KOPT-K1 (cell line): ENCODE data around the gene PRPH.
"Not testable (repeated sequence)": the region's sequence is repeated elsewhere in the genome, so short reads cannot be mapped to it uniquely, and the experiment has no call there.

ENCODE experiments used
- H3K27ac ChIP-seq: fragments of 200-600 bp; sonication (generic); 2 replicates; pipeline ENCODE4 v1.5.1; 2016; ENCODE audit warnings: antibody characterized with exemption, mild to moderate bottlenecking, low read depth, low read length; ENCODE audit not compliant: poor library complexity, severe bottlenecking
- H3K36me3 ChIP-seq: fragments of 200-600 bp; sonication (generic); 2 replicates; pipeline ENCODE4 v1.5.1; 2017; ENCODE audit warnings: antibody characterized with exemption, mild to moderate bottlenecking, low read length, moderate library complexity; ENCODE audit not compliant: insufficient read depth
- H3K9me3 ChIP-seq: fragments of 200-600 bp; sonication (generic); 2 replicates; pipeline ENCODE4 v1.5.1; 2017; ENCODE audit warnings: antibody characterized with exemption, low read length, mild to moderate bottlenecking; ENCODE audit not compliant: insufficient read depth, poor library complexity, severe bottlenecking

The PRPH gene

GRCh38 chr12:49332441-49332861 is 37.5 kb downstream of the PRPH start:
- H3K27ac ChIP-seq: no peak overlapping the region
- peaks cover 52% of the 10 kb centered on the region for H3K36me3 ChIP-seq
- no peaks in the 10 kb centered on the region for H3K9me3 ChIP-seq

GRCh38 chr12:49332891-49333371 is 38.0 kb downstream of the PRPH start:
- Histone ChIP-seq H3K27ac (no peak overlapping the region), H3K9me3 (no peaks in the 10 kb centered on the region), H3K36me3 (peaks cover 48% of the 10 kb centered on the region)

GRCh38 chr12:49333778-49334177 is 38.8 kb downstream of the PRPH start:
- H3K27ac ChIP-seq: not testable (repeated sequence)
- H3K36me3 ChIP-seq: peaks cover 39% of the 10 kb centered on the region

GRCh38 chr12:49334226-49334625 is 39.3 kb downstream of the PRPH start:
- H3K36me3 ChIP-seq: peaks cover 35% of the 10 kb centered on the region
- no peaks in the 10 kb centered on the region for H3K9me3 ChIP-seq
- H3K27ac ChIP-seq: no peak overlapping the region

More at GRCh38 chr12:49333778-49334177, 38.8 kb downstream of the PRPH start:
- H3K9me3 ChIP-seq: not testable (repeated sequence)

- H3K27ac ChIP-seq: no peak overlapping the region
- peaks cover 30% of the 10 kb centered on the region for H3K36me3 ChIP-seq
- H3K9me3 ChIP-seq: no peaks in the 10 kb centered on the region
Observed at GRCh38 chr12:49334681-49335080, 39.7 kb downstream of the PRPH start.

- H3K36me3 ChIP-seq: peaks cover 24% of the 10 kb centered on the region
- no peak overlapping the region for H3K27ac ChIP-seq
- H3K9me3 ChIP-seq: no peaks in the 10 kb centered on the region
Observed at GRCh38 chr12:49335118-49335954, 40.4 kb downstream of the PRPH start.

GRCh38 chr12:49335955-49336644 is 41.2 kb downstream of the PRPH start:
- Histone ChIP-seq H3K36me3 (peaks cover 16% of the 10 kb centered on the region), H3K27ac (no peak overlapping the region), H3K9me3 (no peaks in the 10 kb centered on the region)

GRCh38 chr12:49336645-49337584 is 42.0 kb downstream of the PRPH start, which contains the start of gene C1QL4:
C1QL4 (minus strand) TSS chr12:49337188; CDS start chr12:49336477, 711 bp downstream.
- Histone ChIP-seq H3K36me3 (peaks cover 8% of the 10 kb centered on the region; the same call in 1 of the 2 replicates), H3K9me3 (no peaks in the 10 kb centered on the region), H3K27ac (no peak within 1 kb of the TSS)

GRCh38 chr12:49338830-49339463 is 44.0 kb downstream of the PRPH start:
- Histone ChIP-seq H3K9me3 (no peaks in the 10 kb centered on the region), H3K27ac (no peak overlapping the region), H3K36me3 (no peaks in the 10 kb centered on the region)

GRCh38 chr12:49339464-49339861 is 44.5 kb downstream of the PRPH start:
- Histone ChIP-seq H3K9me3 (no peaks in the 10 kb centered on the region), H3K27ac (no peak overlapping the region), H3K36me3 (no peaks in the 10 kb centered on the region)

GRCh38 chr12:49340095-49340870 is 45.3 kb downstream of the PRPH start:
- no peaks in the 10 kb centered on the region for H3K36me3 ChIP-seq
- no peaks in the 10 kb centered on the region for H3K9me3 ChIP-seq
- no peak overlapping the region for H3K27ac ChIP-seq

GRCh38 chr12:49340971-49341776 is 46.2 kb downstream of the PRPH start:
- no peak overlapping the region for H3K27ac ChIP-seq
- H3K9me3 ChIP-seq: no peaks in the 10 kb centered on the region
- no peaks in the 10 kb centered on the region for H3K36me3 ChIP-seq

- no peaks in the 10 kb centered on the region for H3K9me3 ChIP-seq
- no peak overlapping the region for H3K27ac ChIP-seq
- no peaks in the 10 kb centered on the region for H3K36me3 ChIP-seq
Observed at GRCh38 chr12:49341777-49342065, 46.8 kb downstream of the PRPH start.
